Activated naive CD8-positive, alpha-beta T cell treated with anti-CD3 and anti-CD28 coated beads, Interleukin-2, amount 10 ng/mL, durations not matched to agents 7 days and 5 days (primary cell): ENCODE results near the gene PFKL. TPM values are rescaled to one million over a fixed set of nuclear protein-coding genes. Genes with fewer than 3 reads are reported as not detected.
"Not testable (repeated sequence)": the region's sequence is repeated elsewhere in the genome, so short reads cannot be mapped to it uniquely, and the experiment has no call there.

Source experiments
- ATAC-seq: fragments of 150-1000 bp; cut with Tn5 transposase; one replicate; pipeline ENCODE4 v1.10.0; 2021; ENCODE audit warnings: low read depth, moderate library complexity
- POLR2A ChIA-PET: fragments of 350-600 bp; sonication (Branson Sonifier 250); formaldehyde crosslinking; loops from one replicate; lab custom pipeline; 2021; ENCODE audit warnings: antibody characterized with exemption; lab: Charles Lee
- DNase-seq: peaks from one replicate; pipeline ENCODE4 v3.0.0; 2021
- H3K27ac Mint-ChIP-seq: one replicate; pipeline ENCODE4 v1.8.0; 2022; ENCODE audit warnings: mild to moderate bottlenecking, mixed read lengths
- H3K27me3 Mint-ChIP-seq: one replicate; pipeline ENCODE4 v1.8.0; 2022; ENCODE audit warnings: mild to moderate bottlenecking, moderate library complexity, mixed read lengths
- H3K36me3 Mint-ChIP-seq: one replicate; pipeline ENCODE4 v1.8.0; 2021; ENCODE audit warnings: mild to moderate bottlenecking, mixed read lengths
- H3K4me1 Mint-ChIP-seq: one replicate; pipeline ENCODE4 v1.8.0; 2021; ENCODE audit warnings: mixed read lengths
- H3K4me3 Mint-ChIP-seq: one replicate; pipeline ENCODE4 v1.8.0; 2022; ENCODE audit warnings: mild to moderate bottlenecking, moderate library complexity, mixed read lengths
- H3K9me3 Mint-ChIP-seq: one replicate; pipeline ENCODE4 v1.8.0; 2021; ENCODE audit warnings: mixed read lengths
- total RNA-seq, 2 experiments: library from RNA; stranded (reverse); gene quantifications; one replicate each; pipeline ENCODE4 v1.2.3, GENCODE V29; 2021

PFKL gene
- total RNA-seq, 2 experiments from 2014 or later = 183 to 193 TPM

- no peaks in the 10 kb centered on the region for H3K9me3 Mint-ChIP-seq
- no peaks in the 10 kb centered on the region for H3K27me3 Mint-ChIP-seq
- DNase-seq = no peak
- H3K27ac Mint-ChIP-seq = peak overlapping the region; percentile 30
- no peak for ATAC-seq
- POLR2A ChIA-PET = interaction anchor here (1.4 kb wide), 1 partner anchor 122 kb away, joined by 3 read pairs; no protein-coding TSS in a partner anchor
- no peaks in the 10 kb centered on the region for H3K4me1 Mint-ChIP-seq
- H3K36me3 Mint-ChIP-seq = no peaks in the 10 kb centered on the region
- H3K4me3 Mint-ChIP-seq = no peak overlapping the region
Measured at GRCh38 chr21:44334329-44335030, 34.6 kb downstream of the PFKL start.

GRCh38 chr21:44335266-44336059, 35.6 kb downstream of the PFKL start:
- peaks cover 7% of the 10 kb centered on the region for H3K4me1 Mint-ChIP-seq
- no peak overlapping the region for H3K27ac Mint-ChIP-seq
- no peak for ATAC-seq
- no peaks in the 10 kb centered on the region for H3K27me3 Mint-ChIP-seq
- DNase-seq = no peak
- H3K36me3 Mint-ChIP-seq = no peaks in the 10 kb centered on the region
- H3K9me3 Mint-ChIP-seq = no peaks in the 10 kb centered on the region
- POLR2A ChIA-PET = interaction anchor here (1.4 kb wide), 1 partner anchor 121 kb away, joined by 3 read pairs; no protein-coding TSS in a partner anchor
- no peak overlapping the region for H3K4me3 Mint-ChIP-seq

- Mint-ChIP-seq H3K27ac (no peak overlapping the region), H3K36me3 (no peaks in the 10 kb centered on the region), H3K4me3 (no peak overlapping the region), H3K9me3 (no peaks in the 10 kb centered on the region), H3K4me1 (peaks cover 11% of the 10 kb centered on the region), H3K27me3 (no peaks in the 10 kb centered on the region)
- POLR2A ChIA-PET = interaction anchor here (8.5 kb wide), 1 partner anchor 16 kb away, joined by 60 read pairs; the partner anchor contains the start of gene TRPM2
- no peak for DNase-seq
- ATAC-seq = no peak
Measured at GRCh38 chr21:44337449-44337848, 37.6 kb downstream of the PFKL start.

GRCh38 chr21:44337941-44338895, 38.4 kb downstream of the PFKL start:
- peaks cover 11% of the 10 kb centered on the region for H3K4me1 Mint-ChIP-seq
- H3K36me3 Mint-ChIP-seq = no peaks in the 10 kb centered on the region
- H3K4me3 Mint-ChIP-seq = peak overlapping the region; percentile 64
- POLR2A ChIA-PET = interaction anchor here (0.6 to 8.5 kb wide), 7 partner anchors 9 to 1807 kb away, joined by 3 to 60 read pairs (median 4); partner anchors contain the start of genes LRRC3 and TRPM2
- ATAC-seq (no peak), DNase-seq (peak; percentile 63)
- no peaks in the 10 kb centered on the region for H3K27me3 Mint-ChIP-seq
- no peaks in the 10 kb centered on the region for H3K9me3 Mint-ChIP-seq
- H3K27ac Mint-ChIP-seq = peak overlapping the region; percentile 64

GRCh38 chr21:44338971-44339910, 39.4 kb downstream of the PFKL start, which contains the start of gene CFAP410:
Gene CFAP410 (minus strand): TSS chr21:44339390. CDS start chr21:44339194, 196 bp downstream.
- peak; percentile 96 for DNase-seq
- peak within 1 kb of the TSS; percentile 96 for H3K27ac Mint-ChIP-seq
- POLR2A ChIA-PET = interaction anchor here (0.5 to 8.5 kb wide), 8 partner anchors 9 to 1808 kb away, joined by 3 to 60 read pairs (median 4); partner anchors contain the start of genes LRRC3 and TRPM2
- no peaks in the 10 kb centered on the region for H3K36me3 Mint-ChIP-seq
- peaks cover 11% of the 10 kb centered on the region for H3K4me1 Mint-ChIP-seq
- peak within 1 kb of the TSS; percentile 91 for H3K4me3 Mint-ChIP-seq
- H3K27me3 Mint-ChIP-seq = no peaks in the 10 kb centered on the region
- peak; percentile 97 for ATAC-seq
- no peaks in the 10 kb centered on the region for H3K9me3 Mint-ChIP-seq

GRCh38 chr21:44341726-44342458, 42.0 kb downstream of the PFKL start:
- H3K27me3 Mint-ChIP-seq = peaks cover 11% of the 10 kb centered on the region
- H3K27ac Mint-ChIP-seq, H3K9me3 Mint-ChIP-seq, H3K4me3 Mint-ChIP-seq, H3K36me3 Mint-ChIP-seq, DNase-seq, ATAC-seq: not testable (repeated sequence)
- peaks cover 11% of the 10 kb centered on the region for H3K4me1 Mint-ChIP-seq
- POLR2A ChIA-PET = interaction anchor here (8.5 kb wide), 1 partner anchor 12 kb away, joined by 60 read pairs; the partner anchor contains the start of gene TRPM2

GRCh38 chr21:44342981-44343380, 43.1 kb downstream of the PFKL start:
- POLR2A ChIA-PET = interaction anchor here (0.6 to 8.5 kb wide), 2 partner anchors 11 to 192 kb away, joined by 4 to 60 read pairs; partner anchors contain the start of gene TRPM2
- not testable (repeated sequence) for H3K4me3 Mint-ChIP-seq, H3K9me3 Mint-ChIP-seq, H3K27ac Mint-ChIP-seq, ATAC-seq, H3K36me3 Mint-ChIP-seq, DNase-seq
- H3K27me3 Mint-ChIP-seq = peaks cover 11% of the 10 kb centered on the region
- H3K4me1 Mint-ChIP-seq = peaks cover 11% of the 10 kb centered on the region

GRCh38 chr21:44344541-44345183, 44.8 kb downstream of the PFKL start:
- H3K9me3 Mint-ChIP-seq = no peaks in the 10 kb centered on the region
- peaks cover 22% of the 10 kb centered on the region for H3K27me3 Mint-ChIP-seq
- no peak overlapping the region for H3K4me3 Mint-ChIP-seq
- H3K4me1 Mint-ChIP-seq = peaks cover 11% of the 10 kb centered on the region
- no peaks in the 10 kb centered on the region for H3K36me3 Mint-ChIP-seq
- DNase-seq = no peak
- ATAC-seq = no peak
- POLR2A ChIA-PET = interaction anchor here (0.7 to 8.5 kb wide), 2 partner anchors 9 to 422 kb away, joined by 3 to 60 read pairs; partner anchors contain the start of gene TRPM2
- no peak overlapping the region for H3K27ac Mint-ChIP-seq

GRCh38 chr21:44345495-44345894, 45.6 kb downstream of the PFKL start:
- ATAC-seq = no peak
- POLR2A ChIA-PET = interaction anchor here (0.7 to 8.5 kb wide), 2 partner anchors 8 to 422 kb away, joined by 3 to 60 read pairs; partner anchors contain the start of gene TRPM2
- Mint-ChIP-seq H3K4me1 (peaks cover 5% of the 10 kb centered on the region), H3K9me3 (no peaks in the 10 kb centered on the region), H3K4me3 (no peak overlapping the region), H3K27me3 (peaks cover 22% of the 10 kb centered on the region), H3K36me3 (no peaks in the 10 kb centered on the region), H3K27ac (no peak overlapping the region)
- DNase-seq = no peak

- H3K36me3 Mint-ChIP-seq = no peaks in the 10 kb centered on the region
- POLR2A ChIA-PET = interaction anchor here (1.1 kb wide), 1 partner anchor 8 kb away, joined by 4 read pairs; the partner anchor contains the start of gene CFAP410
- no peak overlapping the region for H3K27ac Mint-ChIP-seq
- no peak for ATAC-seq
- no peak for DNase-seq
- H3K27me3 Mint-ChIP-seq = peaks cover 28% of the 10 kb centered on the region
- no peaks in the 10 kb centered on the region for H3K9me3 Mint-ChIP-seq
- H3K4me1 Mint-ChIP-seq = peaks cover 13% of the 10 kb centered on the region
- no peak overlapping the region for H3K4me3 Mint-ChIP-seq
Measured at GRCh38 chr21:44347911-44348451, 48.1 kb downstream of the PFKL start.
